Raji (cell line): Measurements from ENCODE around the gene PCNX1.

Source experiments
- POLR2A ChIP-seq: IDR thresholded peaks from 2 replicates; pipeline ENCODE4 v1.6.1; 2011; ENCODE audit warnings: low read depth, low read length, control low read depth; ENCODE audit not compliant: insufficient read depth

The PCNX1 gene

DNA sequence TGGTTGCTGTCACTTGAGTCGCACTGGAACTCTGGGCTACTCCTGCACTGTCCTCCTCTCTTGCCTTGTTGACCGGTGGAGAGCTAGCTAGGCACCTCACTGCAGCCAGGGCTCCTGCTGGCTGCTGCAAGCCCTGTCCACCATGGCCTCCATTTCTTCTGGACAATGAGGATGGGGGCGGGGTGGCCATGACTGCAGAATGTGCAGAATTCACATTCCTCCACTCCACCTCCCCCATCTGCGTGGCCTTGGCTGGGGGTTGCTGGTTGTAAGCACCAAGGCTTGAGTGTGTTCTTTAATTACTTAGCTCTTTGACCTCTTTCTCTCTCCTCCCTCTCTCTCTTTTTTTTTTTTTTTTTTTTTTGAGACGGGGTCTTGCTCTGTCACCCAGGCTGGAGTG, 248.5 kb downstream of the PCNX1 start:
- TF ChIP-seq POLR2A: no peak

DNA sequence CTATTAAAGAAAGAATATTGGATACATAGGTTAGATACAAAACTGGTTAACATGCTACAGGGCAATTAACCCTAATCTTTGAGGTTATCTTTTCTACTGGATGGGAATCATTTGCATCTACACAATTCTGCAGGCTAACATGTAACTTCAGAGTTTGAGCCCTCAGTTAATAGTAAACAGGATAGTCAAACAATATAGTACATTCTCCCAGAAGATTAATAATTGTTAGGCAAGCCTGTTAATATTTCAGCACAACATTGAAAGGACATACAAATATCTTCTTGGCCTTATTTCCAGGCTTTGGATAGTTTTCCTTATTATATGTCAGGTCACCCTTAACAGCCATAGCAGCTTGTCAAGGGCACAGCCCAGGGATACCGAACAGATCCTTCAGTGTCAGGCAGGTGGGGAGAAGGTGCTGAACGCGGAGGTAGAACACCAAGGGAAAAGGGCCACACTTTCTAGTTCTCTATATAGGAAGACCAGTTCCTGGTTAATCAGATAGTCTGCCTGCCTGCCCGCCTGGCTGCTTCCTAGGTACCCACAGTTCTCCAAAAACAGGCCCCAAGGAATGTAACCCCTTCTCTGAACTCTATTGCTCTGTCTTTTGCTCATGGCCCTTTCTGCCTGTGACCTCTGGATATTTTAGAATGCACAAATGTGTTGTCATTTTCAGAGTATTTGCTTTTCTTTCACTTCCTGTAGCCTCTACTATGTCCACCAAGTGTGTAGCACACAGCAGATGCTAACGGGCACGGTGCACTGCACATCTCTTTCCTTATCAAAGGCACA, 256.0 kb downstream of the PCNX1 start:
- no peak for TF ChIP-seq POLR2A

- no peak for TF ChIP-seq POLR2A
These were observed 256.8 kb downstream of the PCNX1 start for GRCh38 chr14:71163842-71164629.
